T-helper 1 cell treated with Interleukin-12 subunit alpha and Interleukin-12 subunit beta and Interleukin-4 antibody, amounts not matched to agents 30 μg/mL and 1 μg/mL, for 36 hours (primary cell): ENCODE measurements around the gene SPINK14.

Source experiments
- H3K27ac Mint-ChIP-seq: one replicate; pipeline ENCODE4 v1.8.0; 2021; ENCODE audit warnings: mild to moderate bottlenecking, mixed read lengths
- H3K27me3 Mint-ChIP-seq: one replicate; pipeline ENCODE4 v1.8.0; 2021; ENCODE audit warnings: low read depth, mixed read lengths
- H3K36me3 Mint-ChIP-seq: one replicate; pipeline ENCODE4 v1.8.0; 2021; ENCODE audit warnings: low read depth, mixed read lengths
- H3K4me1 Mint-ChIP-seq: one replicate; pipeline ENCODE4 v1.8.0; 2021; ENCODE audit warnings: low read depth, mixed read lengths
- H3K4me3 Mint-ChIP-seq: one replicate; pipeline ENCODE4 v1.8.0; 2021; ENCODE audit warnings: mild to moderate bottlenecking, moderate library complexity, mixed read lengths
- H3K9me3 Mint-ChIP-seq: one replicate; pipeline ENCODE4 v1.8.0; 2021; ENCODE audit warnings: mixed read lengths

Gene SPINK14

DNA sequence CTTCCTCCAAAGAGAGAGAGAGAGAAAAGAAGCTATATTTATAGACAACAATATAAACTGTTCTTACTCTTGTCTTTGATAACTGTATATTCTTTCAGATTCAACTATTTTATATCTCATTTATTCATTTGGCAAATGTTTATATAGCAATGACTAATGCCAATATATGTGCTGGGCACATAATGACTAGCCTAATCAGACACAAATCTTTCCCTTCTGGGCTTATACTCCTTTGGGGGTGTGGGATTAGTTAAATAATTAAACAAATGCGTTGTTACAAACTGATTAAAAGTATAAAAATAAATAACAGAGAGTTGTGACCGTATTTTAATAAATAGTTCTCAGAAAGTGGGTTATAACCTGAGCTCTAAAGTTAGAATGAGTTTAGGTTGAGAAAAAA is 4.0 kb downstream of the SPINK14 start:
- no peaks in the 10 kb centered on the region for H3K36me3 Mint-ChIP-seq
- no peaks in the 10 kb centered on the region for H3K9me3 Mint-ChIP-seq
- H3K4me1 Mint-ChIP-seq, result no peaks in the 10 kb centered on the region
- H3K27me3 Mint-ChIP-seq, result peaks cover 24% of the 10 kb centered on the region
- no peak overlapping the region for H3K4me3 Mint-ChIP-seq
- no peak overlapping the region for H3K27ac Mint-ChIP-seq

DNA sequence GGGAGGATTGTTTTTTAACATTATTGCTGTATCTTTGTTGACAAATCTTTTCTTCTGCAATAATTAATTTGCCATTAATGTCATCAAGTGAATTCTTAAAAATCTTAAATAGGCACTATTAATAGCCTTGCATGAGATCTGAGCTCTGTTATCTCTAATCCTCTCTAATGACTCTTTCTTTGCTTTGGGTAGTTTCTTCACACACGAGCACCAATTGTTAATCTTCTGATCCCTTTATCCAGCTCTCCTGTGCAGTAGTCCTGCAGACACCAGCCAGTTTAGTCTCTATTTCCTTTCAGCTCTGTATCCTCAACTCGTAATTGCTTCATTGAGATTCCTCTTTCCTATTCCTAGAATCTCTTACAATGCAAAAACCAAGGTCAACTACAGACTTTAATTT is 8.1 kb downstream of the SPINK14 start:
- no peaks in the 10 kb centered on the region for H3K4me1 Mint-ChIP-seq
- no peak overlapping the region for H3K27ac Mint-ChIP-seq
- H3K4me3 Mint-ChIP-seq, result no peak overlapping the region

DNA sequence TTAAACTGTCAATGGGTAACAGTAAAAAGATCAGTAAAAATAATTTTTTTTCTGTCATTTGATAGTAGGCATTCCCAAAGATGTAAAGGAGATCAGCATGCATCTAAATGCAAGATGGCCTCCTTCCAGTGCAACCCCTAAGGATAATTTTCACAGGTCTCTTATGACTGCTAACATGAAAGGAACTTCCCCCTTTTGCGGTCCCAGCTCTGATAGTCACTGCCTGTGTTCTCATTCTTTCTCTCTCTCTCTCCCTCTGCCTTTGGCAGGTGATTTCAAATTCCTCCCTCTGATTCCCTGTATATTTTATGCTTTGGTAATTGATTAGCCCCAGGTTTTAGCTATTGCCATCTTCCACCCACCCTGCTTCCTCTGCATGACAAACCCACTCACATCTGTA is 8.9 kb downstream of the SPINK14 start:
- Mint-ChIP-seq H3K27ac (no peak overlapping the region), H3K4me3 (no peak overlapping the region), H3K36me3 (no peaks in the 10 kb centered on the region), H3K9me3 (no peaks in the 10 kb centered on the region), H3K27me3 (peaks cover 20% of the 10 kb centered on the region), H3K4me1 (no peaks in the 10 kb centered on the region)

More for the DNA sequence above, 8.1 kb downstream of the SPINK14 start:
- Mint-ChIP-seq H3K36me3 (no peaks in the 10 kb centered on the region), H3K27me3 (peaks cover 20% of the 10 kb centered on the region), H3K9me3 (no peaks in the 10 kb centered on the region)

DNA sequence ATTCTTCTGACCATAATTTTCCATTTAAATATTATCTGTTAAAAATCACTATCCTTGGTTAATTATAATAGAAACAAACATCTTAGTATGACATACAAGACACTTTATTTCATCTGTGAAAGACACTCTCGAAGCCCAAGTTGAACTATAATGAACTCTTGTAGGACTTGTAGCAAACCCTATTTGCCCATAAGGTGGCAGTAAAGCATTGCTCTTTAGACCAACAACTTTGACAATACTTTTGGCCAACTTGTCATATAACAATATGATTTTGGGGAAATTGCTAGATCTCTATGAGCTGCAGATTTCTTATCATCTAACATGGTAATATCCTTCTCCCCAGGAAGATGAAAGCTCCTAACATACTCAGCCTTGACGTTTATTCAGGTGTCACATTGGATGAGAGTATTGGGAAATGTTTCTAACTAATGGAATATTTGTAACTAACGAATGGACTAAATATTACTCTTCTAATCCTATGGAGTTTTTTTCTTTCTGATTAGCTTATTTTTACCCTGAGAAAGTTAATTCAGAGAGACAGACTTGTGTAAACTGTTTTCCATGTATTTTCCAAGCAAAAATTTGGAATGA is 11.0 kb downstream of the SPINK14 start:
- H3K4me1 Mint-ChIP-seq, result no peaks in the 10 kb centered on the region
- no peaks in the 10 kb centered on the region for H3K36me3 Mint-ChIP-seq
- no peak overlapping the region for H3K4me3 Mint-ChIP-seq
- no peaks in the 10 kb centered on the region for H3K9me3 Mint-ChIP-seq
- peaks cover 16% of the 10 kb centered on the region for H3K27me3 Mint-ChIP-seq
- H3K27ac Mint-ChIP-seq, result no peak overlapping the region

DNA sequence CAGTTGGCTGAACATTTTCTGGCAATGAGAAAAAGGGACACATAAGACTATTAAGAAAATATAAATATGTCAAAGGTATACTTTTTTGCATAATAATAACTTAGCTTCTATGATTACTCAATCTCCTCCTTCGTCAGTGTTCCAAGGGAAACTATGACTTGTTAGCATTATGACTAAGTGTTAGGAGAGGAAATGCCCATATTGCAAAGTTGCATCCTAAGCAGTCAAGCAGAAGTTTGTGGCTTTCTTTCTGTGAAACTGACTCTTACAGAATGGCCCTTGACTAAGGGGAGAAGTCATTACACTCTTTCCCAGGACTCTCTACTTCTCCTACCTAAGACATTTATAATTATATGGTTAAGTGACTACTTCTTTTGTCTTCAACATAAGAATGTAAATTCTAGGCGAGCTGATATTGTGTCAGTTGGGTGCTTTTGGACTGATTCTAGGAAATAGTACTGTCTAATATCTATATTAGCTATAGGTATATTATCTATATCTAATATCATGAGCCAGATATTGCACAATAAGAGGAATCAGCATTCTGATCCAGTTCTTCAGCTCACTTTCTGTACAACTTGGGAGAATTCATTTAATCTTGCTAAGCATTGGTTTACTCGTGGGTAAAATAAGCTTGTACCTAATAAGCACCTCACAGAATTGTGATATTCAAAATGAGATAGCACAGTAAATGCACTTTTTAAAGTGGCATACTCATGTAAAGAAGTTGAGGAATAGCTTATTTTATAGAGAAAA is 18.1 kb downstream of the SPINK14 start:
- H3K4me1 Mint-ChIP-seq, result peaks cover 8% of the 10 kb centered on the region
- no peak overlapping the region for H3K4me3 Mint-ChIP-seq
- peaks cover 4% of the 10 kb centered on the region for H3K36me3 Mint-ChIP-seq
- H3K27me3 Mint-ChIP-seq, result peaks cover 3% of the 10 kb centered on the region
- H3K9me3 Mint-ChIP-seq, result no peaks in the 10 kb centered on the region
- H3K27ac Mint-ChIP-seq, result peak overlapping the region; percentile 59

DNA sequence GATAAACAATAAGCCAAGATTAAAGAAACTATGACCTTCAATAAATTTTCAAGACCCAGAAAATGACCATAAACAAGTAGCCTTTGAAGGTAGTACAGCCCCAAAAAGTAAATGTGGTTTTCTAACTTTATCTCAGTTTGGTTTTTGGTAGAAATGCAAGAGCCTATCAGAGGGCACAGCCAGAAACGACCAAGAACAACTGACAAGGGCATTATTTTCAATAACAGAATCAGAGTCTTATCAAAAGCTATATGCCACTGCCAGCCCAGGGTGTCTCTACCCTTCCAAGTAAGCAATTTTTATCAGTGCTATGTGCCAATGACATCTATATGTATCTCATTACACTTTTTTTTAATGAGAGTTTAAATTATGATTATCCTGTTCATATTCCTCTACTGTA is 22.7 kb downstream of the SPINK14 start:
- H3K36me3 Mint-ChIP-seq, result peaks cover 4% of the 10 kb centered on the region
- peaks cover 6% of the 10 kb centered on the region for H3K4me1 Mint-ChIP-seq
- H3K27me3 Mint-ChIP-seq, result peaks cover 3% of the 10 kb centered on the region
- no peak overlapping the region for H3K27ac Mint-ChIP-seq
- no peak overlapping the region for H3K4me3 Mint-ChIP-seq
- no peaks in the 10 kb centered on the region for H3K9me3 Mint-ChIP-seq

DNA sequence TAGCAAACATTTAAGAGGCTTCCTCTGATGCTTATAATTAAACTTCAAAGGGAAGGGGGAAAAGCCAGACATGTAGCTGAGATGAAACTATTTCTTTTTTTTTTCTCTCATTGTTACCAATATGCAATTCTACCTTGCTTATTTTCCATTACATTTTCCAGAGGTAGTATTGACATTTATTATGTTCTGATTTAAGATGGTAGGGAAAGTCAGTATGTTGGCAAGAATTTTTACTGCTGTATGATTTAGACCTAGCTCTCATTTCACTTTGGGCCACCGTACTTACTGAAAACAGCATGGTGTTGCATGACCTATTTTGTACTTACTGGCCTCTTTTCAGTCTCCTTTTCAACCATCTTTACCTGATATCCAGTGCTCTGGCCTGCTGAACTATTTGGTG is 24.9 kb downstream of the SPINK14 start:
- peaks cover 6% of the 10 kb centered on the region for H3K27me3 Mint-ChIP-seq
- H3K4me3 Mint-ChIP-seq, result no peak overlapping the region
- H3K9me3 Mint-ChIP-seq, result no peaks in the 10 kb centered on the region
- no peaks in the 10 kb centered on the region for H3K36me3 Mint-ChIP-seq
- no peaks in the 10 kb centered on the region for H3K4me1 Mint-ChIP-seq
- no peak overlapping the region for H3K27ac Mint-ChIP-seq

DNA sequence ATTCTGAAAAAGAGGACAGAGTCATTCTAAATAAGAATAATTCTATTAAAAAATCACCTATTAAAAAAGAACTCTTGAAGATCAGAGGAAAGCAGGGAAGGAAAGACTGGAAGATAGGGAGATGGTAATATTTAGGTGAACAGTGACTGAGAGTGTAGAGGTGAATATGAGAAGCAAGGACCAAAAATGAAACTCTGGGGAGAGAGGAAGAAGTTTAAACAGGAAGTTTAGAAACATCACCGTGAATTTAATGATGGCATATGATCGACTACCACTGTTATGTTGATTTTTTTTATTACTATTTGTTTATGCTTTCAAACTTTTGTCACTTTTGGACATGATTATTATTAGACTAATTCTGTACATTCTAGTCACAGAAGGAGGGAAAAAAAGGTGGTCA is 32.8 kb downstream of the SPINK14 start:
- Mint-ChIP-seq H3K4me1 (peaks cover 2% of the 10 kb centered on the region), H3K27me3 (peaks cover 15% of the 10 kb centered on the region), H3K27ac (no peak overlapping the region), H3K9me3 (no peaks in the 10 kb centered on the region), H3K36me3 (no peaks in the 10 kb centered on the region), H3K4me3 (no peak overlapping the region)

DNA sequence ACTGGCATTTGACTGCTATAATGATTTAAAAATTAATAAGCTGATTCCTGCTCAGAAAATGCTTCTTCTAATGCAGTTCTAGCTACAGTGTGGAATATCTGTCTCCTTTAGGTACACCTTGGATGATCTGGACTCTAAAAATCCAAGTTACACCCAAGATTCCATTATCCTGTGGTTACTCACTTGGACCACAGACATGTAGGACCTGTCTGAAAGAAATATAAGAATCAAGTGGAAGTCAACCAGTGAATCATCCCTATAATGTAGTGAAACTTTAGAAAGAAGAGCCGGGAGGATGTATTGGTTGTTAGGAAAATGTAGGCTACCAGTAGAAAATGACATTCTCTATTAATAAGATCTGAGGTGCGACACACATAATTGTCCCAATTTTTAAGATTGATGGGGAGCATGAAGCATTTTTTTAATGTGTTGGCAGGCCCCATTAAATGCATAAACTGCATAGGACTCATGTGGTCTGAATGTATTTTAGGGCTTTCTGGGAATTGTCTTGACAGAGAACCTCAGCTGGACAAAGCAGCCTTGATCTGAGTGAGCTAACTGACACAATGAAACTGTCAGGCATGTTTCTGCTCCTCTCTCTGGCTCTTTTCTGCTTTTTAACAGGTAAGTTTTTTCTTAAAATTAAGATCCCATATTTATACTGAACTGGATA is 34.3 kb downstream of the SPINK14 start, which contains the start of gene SPINK6:
SPINK6 (plus strand) TSS at position 512 of the 673 bp plus-strand sequence; CDS start at position 567, 55 bp downstream.
- H3K36me3 Mint-ChIP-seq, result no peaks in the 10 kb centered on the region
- H3K4me1 Mint-ChIP-seq, result peaks cover 2% of the 10 kb centered on the region
- H3K27ac Mint-ChIP-seq, result no peak within 1 kb of the TSS
- no peaks in the 10 kb centered on the region for H3K9me3 Mint-ChIP-seq
- peaks cover 15% of the 10 kb centered on the region for H3K27me3 Mint-ChIP-seq
- no peak within 1 kb of the TSS for H3K4me3 Mint-ChIP-seq

DNA sequence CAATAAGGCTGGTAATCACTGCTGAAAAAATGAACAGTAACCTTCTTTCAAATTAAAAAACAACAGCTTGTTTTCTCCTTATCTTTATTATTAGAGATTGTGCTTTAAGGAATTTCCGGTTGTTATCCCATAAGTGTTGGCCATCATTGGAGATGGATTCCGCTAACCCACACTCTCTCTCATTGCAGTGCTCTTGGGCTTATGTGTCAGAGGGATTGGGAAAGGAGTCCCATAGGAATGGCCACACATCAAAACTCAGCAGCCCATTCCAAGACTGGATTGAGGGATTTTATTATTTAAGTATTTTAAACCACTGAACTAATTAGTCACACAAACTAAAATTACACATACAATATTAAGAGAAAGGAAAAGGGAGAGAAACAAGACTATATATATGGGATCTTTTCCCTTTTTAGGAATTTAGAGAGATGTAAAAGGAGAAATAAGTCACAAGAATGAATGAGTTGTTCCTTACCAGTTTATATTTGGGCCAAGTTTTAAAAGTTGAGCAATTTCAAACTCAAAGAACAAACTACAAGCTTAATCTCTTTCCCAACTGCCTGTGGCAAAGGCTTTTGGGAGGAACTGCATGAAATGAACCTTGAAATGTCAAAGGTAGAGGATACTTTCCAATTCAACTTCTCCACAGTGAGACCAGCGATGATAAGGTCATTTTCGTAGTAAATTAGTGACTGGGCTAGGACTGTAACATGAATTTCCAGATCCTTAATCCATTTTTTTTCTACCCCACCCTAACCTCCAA is 36.9 kb downstream of the SPINK14 start:
- Mint-ChIP-seq H3K27ac (no peak overlapping the region), H3K4me3 (no peak overlapping the region), H3K9me3 (no peaks in the 10 kb centered on the region), H3K36me3 (no peaks in the 10 kb centered on the region), H3K27me3 (peaks cover 4% of the 10 kb centered on the region), H3K4me1 (peaks cover 2% of the 10 kb centered on the region)

DNA sequence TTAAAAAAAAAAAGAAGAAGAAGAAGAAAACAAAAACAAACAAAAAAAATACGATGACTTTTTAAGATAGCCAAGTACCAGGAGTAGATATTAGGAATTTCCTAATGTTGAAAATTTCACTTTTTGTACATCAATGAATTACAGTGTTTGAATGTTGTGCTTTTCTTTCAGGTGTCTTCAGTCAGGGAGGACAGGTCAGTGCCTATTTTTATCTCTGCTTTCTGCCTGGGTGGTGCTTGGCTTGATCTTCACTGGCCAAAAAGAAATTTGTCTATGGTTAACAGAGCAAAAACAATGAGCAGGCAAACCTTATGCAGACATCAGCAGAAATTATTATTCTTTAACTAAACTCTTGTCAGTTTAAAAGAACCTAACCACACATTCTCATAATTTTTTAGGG is 37.5 kb downstream of the SPINK14 start:
- H3K9me3 Mint-ChIP-seq, result no peaks in the 10 kb centered on the region
- peaks cover 4% of the 10 kb centered on the region for H3K27me3 Mint-ChIP-seq
- H3K36me3 Mint-ChIP-seq, result no peaks in the 10 kb centered on the region
- no peak overlapping the region for H3K4me3 Mint-ChIP-seq
- H3K4me1 Mint-ChIP-seq, result peaks cover 2% of the 10 kb centered on the region
- H3K27ac Mint-ChIP-seq, result no peak overlapping the region

DNA sequence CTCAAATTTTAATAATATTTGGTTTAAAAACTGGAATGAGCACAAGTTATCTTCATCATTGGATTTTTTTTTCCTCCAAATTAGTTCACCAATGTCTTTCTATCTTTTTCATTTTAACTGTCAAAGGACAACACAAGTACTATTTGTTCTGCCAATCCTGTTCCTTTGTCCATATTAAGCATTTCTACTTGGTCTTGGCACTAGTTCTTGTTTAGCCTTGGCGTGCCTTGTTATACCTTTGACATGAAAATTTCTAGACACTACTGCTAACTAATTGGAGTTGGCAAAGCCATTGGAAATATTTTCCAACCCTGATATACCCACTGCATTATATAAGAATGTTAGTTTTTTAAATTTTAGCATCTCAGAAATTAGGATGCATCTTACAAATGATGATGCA is 38.3 kb downstream of the SPINK14 start:
- Mint-ChIP-seq H3K4me1 (no peaks in the 10 kb centered on the region), H3K36me3 (no peaks in the 10 kb centered on the region), H3K9me3 (no peaks in the 10 kb centered on the region)

DNA sequence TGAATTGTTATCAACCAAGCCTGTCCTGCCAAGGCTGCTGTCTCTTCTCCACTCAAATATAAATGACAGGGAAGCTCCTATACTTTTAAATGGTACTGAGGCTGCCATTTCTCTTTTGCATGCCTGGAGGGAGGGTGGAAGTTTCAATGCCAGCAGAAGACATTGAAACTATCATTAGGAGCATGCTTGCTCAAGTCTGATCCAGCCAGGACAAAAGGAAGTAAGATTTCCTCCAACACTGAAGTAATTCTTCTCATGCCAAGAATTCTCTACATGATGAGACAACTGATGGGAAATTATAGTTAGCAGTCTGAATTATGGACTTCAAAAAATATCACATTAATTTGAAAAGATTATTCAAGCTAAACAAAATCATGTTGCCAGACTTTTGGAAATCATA is 39.9 kb downstream of the SPINK14 start:
- Mint-ChIP-seq H3K36me3 (no peaks in the 10 kb centered on the region), H3K27ac (no peak overlapping the region), H3K4me1 (no peaks in the 10 kb centered on the region), H3K9me3 (no peaks in the 10 kb centered on the region), H3K4me3 (no peak overlapping the region), H3K27me3 (no peaks in the 10 kb centered on the region)

More for the DNA sequence above, 38.3 kb downstream of the SPINK14 start:
- Mint-ChIP-seq H3K4me3 (no peak overlapping the region), H3K27ac (no peak overlapping the region), H3K27me3 (no peaks in the 10 kb centered on the region)

DNA sequence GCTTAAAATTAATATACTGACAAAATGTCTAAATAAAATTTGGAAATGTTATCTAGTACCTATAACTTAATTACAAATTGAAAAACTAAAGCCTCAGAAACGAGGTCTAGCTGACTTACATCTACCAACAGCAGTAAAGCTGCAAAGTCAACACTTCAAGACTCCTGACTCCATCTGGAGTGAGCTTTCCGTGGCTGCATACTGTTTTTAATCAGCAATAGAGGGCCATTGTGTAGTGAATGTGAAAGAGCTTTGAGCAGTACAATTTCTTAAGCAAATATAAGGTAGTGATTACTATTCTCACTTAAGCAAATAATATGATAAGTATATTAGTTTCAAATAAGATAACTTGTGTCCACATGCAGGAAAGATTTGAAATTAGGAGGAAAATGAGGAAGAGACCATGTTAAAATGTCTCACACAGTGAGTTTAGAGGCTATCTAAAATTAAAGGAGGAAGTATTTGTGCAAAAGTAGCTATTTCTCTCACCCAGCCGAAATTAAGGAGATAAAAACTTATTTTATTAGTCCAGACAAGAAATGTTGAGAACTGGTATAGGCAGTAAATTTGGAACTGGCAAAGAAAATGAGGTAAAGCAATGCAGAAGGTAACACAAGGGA is 40.9 kb downstream of the SPINK14 start:
- Mint-ChIP-seq H3K4me1 (no peaks in the 10 kb centered on the region), H3K27ac (no peak overlapping the region), H3K27me3 (no peaks in the 10 kb centered on the region), H3K36me3 (no peaks in the 10 kb centered on the region), H3K9me3 (no peaks in the 10 kb centered on the region), H3K4me3 (no peak overlapping the region)
